ENCODE measurements around the gene MPPED2. TPM values are rescaled to one million over a fixed set of nuclear protein-coding genes. Genes with fewer than 3 reads are reported as not detected.

MPPED2 gene
- total RNA-seq, 6 experiments from 2014 or later = 0.12 to 1.8 (median 0.75) TPM

DNA sequence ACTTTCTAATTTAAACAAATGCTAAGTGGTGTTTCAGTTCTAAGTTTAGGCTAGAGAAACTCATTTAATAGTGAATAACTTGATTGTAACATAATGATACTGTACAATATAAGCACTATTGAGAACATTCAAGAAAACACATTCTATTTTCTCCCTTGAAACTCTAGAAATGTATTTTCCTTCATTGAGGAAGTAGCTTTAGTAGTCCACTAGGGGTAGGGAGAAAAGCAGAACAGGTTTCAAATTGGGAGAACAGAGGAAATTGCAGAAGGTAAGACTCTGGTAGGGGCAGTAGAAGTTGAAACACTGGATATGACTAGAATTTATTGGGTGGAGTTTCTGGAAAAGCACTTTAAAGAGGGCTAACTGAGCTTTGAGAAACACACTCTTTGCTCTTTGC, 31.6 kb upstream of the MPPED2 start:
- intact Hi-C loops (cut with DNase I) = no loop called here
- Histone ChIP-seq H3K4me3 (no peak overlapping the region), H3K9me3 (no peaks in the 10 kb centered on the region), H3K4me1 (no peaks in the 10 kb centered on the region), H3K27me3 (no peaks in the 10 kb centered on the region), H3K36me3 (no peaks in the 10 kb centered on the region), H3K27ac (no peak overlapping the region)
- TF ChIP-seq, protein P1, sequence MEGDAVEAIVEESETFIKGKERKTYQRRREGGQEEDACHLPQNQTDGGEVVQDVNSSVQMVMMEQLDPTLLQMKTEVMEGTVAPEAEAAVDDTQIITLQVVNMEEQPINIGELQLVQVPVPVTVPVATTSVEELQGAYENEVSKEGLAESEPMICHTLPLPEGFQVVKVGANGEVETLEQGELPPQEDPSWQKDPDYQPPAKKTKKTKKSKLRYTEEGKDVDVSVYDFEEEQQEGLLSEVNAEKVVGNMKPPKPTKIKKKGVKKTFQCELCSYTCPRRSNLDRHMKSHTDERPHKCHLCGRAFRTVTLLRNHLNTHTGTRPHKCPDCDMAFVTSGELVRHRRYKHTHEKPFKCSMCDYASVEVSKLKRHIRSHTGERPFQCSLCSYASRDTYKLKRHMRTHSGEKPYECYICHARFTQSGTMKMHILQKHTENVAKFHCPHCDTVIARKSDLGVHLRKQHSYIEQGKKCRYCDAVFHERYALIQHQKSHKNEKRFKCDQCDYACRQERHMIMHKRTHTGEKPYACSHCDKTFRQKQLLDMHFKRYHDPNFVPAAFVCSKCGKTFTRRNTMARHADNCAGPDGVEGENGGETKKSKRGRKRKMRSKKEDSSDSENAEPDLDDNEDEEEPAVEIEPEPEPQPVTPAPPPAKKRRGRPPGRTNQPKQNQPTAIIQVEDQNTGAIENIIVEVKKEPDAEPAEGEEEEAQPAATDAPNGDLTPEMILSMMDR (IDR thresholded peaks at IDR 0.05) = no peak
- no peak for TF ChIP-seq POLR2A (IDR thresholded peaks at IDR 0.05)
- no peak for ATAC-seq
- no peak for DNase-seq

- ATAC-seq = no peak
- Histone ChIP-seq H3K4me3 (no peak overlapping the region), H3K36me3 (no peaks in the 10 kb centered on the region), H3K4me1 (no peaks in the 10 kb centered on the region), H3K27ac (no peak overlapping the region), H3K9me3 (no peaks in the 10 kb centered on the region), H3K27me3 (no peaks in the 10 kb centered on the region)
- intact Hi-C loops (cut with DNase I) = no loop called here
- WGBS (ENCODE audit: insufficient coverage, low coverage, low lambda C conversion rate, missing lambda C conversion rate) = 68% methylated on average over 3 of the region's 3 CpGs
- no peak for TF ChIP-seq POLR2A (IDR thresholded peaks at IDR 0.05)
- TF ChIP-seq, protein P1 (IDR thresholded peaks at IDR 0.05) = no peak
- no peak for DNase-seq
These were observed 24.5 kb upstream of the MPPED2 start for GRCh38 chr11:30610628-30611027.

DNA sequence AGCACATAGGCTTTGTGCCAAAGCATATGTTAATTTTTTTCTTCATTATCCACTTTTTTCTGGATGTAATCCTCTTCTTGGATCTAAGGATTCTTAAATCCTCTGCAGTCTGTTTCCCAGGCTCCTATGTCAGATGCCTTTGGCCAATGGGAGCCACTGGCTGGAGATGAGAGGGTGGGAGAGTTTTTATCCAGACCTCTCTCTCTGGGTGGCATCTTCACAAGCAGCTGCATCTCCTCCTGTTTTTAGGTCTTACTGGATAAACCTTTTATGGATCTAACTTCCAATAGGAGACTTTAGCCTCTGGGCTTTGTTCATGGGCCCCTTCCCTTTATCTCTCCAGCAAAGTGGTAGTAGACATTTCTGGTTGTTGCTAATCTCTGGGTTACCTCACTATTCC, 22.4 kb upstream of the MPPED2 start:
- intact Hi-C loops (cut with DNase I) = no loop called here
- Histone ChIP-seq H3K4me1 (no peaks in the 10 kb centered on the region), H3K9me3 (no peaks in the 10 kb centered on the region), H3K4me3 (no peak overlapping the region), H3K36me3 (no peaks in the 10 kb centered on the region), H3K27me3 (no peaks in the 10 kb centered on the region), H3K27ac (no peak overlapping the region)
- ATAC-seq (no peak), DNase-seq (no peak)
- TF ChIP-seq, protein P1 (IDR thresholded peaks at IDR 0.05) = no peak
- TF ChIP-seq POLR2A (IDR thresholded peaks at IDR 0.05) = no peak

GRCh38 chr11:30605036-30605605, 19.0 kb upstream of the MPPED2 start:
- ATAC-seq = no peak
- Histone ChIP-seq H3K4me3 (no peak overlapping the region), H3K27ac (no peak overlapping the region), H3K9me3 (no peaks in the 10 kb centered on the region), H3K4me1 (no peaks in the 10 kb centered on the region), H3K27me3 (no peaks in the 10 kb centered on the region), H3K36me3 (no peaks in the 10 kb centered on the region)
- DNase-seq = no peak
- WGBS (ENCODE audit: insufficient coverage, low coverage, low lambda C conversion rate, missing lambda C conversion rate) = 7% methylated on average over 3 of the region's 3 CpGs
- intact Hi-C loops (cut with DNase I) = no loop called here
- TF ChIP-seq POLR2A (IDR thresholded peaks at IDR 0.05) = no peak
- TF ChIP-seq, protein P1 (IDR thresholded peaks at IDR 0.05) = no peak

DNA sequence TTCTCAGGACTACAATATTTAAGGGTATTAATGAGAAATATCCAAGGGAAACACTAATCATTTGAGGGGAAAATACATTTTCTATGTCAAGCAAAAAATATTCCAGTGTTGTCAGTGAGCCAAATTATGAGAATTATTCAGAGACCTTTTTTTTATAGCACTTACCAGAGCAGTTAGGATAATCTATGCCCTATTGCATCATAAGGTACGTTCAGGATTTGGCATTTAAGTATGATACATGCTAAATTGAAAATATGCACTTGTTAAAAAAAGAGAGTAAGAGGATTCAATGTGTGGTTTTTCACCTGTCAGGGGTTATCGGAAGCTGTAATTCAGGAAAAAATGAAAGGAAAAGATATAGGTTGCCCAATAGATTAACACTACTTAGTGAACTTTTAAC, 17.2 kb upstream of the MPPED2 start:
- Histone ChIP-seq H3K9me3 (no peaks in the 10 kb centered on the region), H3K27me3 (no peaks in the 10 kb centered on the region), H3K4me1 (no peaks in the 10 kb centered on the region), H3K4me3 (no peak overlapping the region), H3K36me3 (no peaks in the 10 kb centered on the region), H3K27ac (no peak overlapping the region)
- intact Hi-C loops (cut with DNase I) = no loop called here
- WGBS (ENCODE audit: insufficient coverage, low coverage, low lambda C conversion rate, missing lambda C conversion rate) = 49% methylated on average over 2 of the region's 2 CpGs
- DNase-seq = no peak
- no peak for TF ChIP-seq POLR2A (IDR thresholded peaks at IDR 0.05)
- TF ChIP-seq, protein P1 (IDR thresholded peaks at IDR 0.05) = no peak
- no peak for ATAC-seq
